Muscle layer of colon (tissue), 2 donors: ENCODE measurements around the gene TMTC1.
A peak's percentile ranks its signal among the peaks of the same experiment; 100 is the strongest.

Source experiments
- H3K27ac ChIP-seq: one replicate; pipeline ENCODE4 v1.7.0; 2013; ENCODE audit warnings: low read depth, mild to moderate bottlenecking, low read length, moderate library complexity
- H3K27me3 ChIP-seq, 2 donors: one replicate each; pipeline ENCODE4 v1.7.0; 2013; ENCODE audit warnings: low read length in 2 of 2, mild to moderate bottlenecking in 2 of 2; ENCODE audit not compliant: insufficient read depth in 2 of 2, control insufficient read depth in 1 of 2
- H3K36me3 ChIP-seq: one replicate; pipeline ENCODE4 v1.7.0; 2013; ENCODE audit warnings: mild to moderate bottlenecking, low read length; ENCODE audit not compliant: insufficient read depth
- H3K4me1 ChIP-seq: one replicate; pipeline ENCODE4 v1.7.0; 2013; ENCODE audit warnings: mild to moderate bottlenecking, low read length; ENCODE audit not compliant: insufficient read depth
- H3K4me3 ChIP-seq, 2 donors: one replicate each; pipeline ENCODE4 v1.7.0; 2013; ENCODE audit warnings: low read length in 2 of 2, low read depth in 1 of 2, mild to moderate bottlenecking in 1 of 2, moderate library complexity in 1 of 2
- H3K9ac ChIP-seq: one replicate; pipeline ENCODE4 v1.7.0; 2013; ENCODE audit warnings: low read length
- H3K9me3 ChIP-seq: one replicate; pipeline ENCODE4 v1.7.0; 2013; ENCODE audit warnings: mild to moderate bottlenecking, low read length
- donor health status: abdominal sarcoma.
- donor health status: Adenocarcinoma of cecum.

Gene TMTC1

GRCh38 chr12:29578070-29578469 is 205.7 kb downstream of the TMTC1 start:
- no peak overlapping the region for H3K27ac ChIP-seq
- peaks cover 39% of the 10 kb centered on the region for H3K4me1 ChIP-seq

GRCh38 chr12:29574500-29574899 is 209.2 kb downstream of the TMTC1 start:
- Histone ChIP-seq H3K36me3 (peaks cover 4% of the 10 kb centered on the region), H3K4me1 (peaks cover 8% of the 10 kb centered on the region), H3K27ac (no peak overlapping the region), H3K27me3 (no peaks in the 10 kb centered on the region), H3K9me3 (no peaks in the 10 kb centered on the region), H3K4me3 (no peak overlapping the region), H3K9ac (no peak overlapping the region)

More at GRCh38 chr12:29578070-29578469, 205.7 kb downstream of the TMTC1 start:
- no peaks in the 10 kb centered on the region for H3K9me3 ChIP-seq
- no peak overlapping the region for H3K9ac ChIP-seq
- no peaks in the 10 kb centered on the region for H3K36me3 ChIP-seq
- no peaks in the 10 kb centered on the region for H3K27me3 ChIP-seq
- no peak overlapping the region for H3K4me3 ChIP-seq

DNA sequence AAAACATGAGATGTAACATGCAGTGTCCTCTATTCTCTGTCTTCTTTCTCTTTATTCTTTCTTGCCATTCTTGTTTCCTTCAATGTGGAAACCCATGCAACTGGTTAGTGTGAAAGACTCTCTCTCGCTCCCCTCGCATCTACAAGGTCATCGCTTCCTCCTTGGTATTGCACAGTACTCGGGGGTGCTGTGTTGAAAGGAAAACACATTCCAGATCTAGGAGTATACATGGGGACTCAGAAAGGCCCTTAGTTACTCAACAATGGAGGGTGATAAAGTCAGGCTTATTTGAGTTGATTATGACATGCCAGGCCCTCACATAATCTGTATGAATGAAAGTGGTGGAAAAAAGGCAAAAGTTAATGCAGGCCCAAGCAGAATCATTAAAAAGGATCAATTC is 210.8 kb downstream of the TMTC1 start:
- H3K4me1 ChIP-seq: no peaks in the 10 kb centered on the region
- no peak overlapping the region for H3K9ac ChIP-seq
- no peaks in the 10 kb centered on the region for H3K27me3 ChIP-seq
- H3K4me3 ChIP-seq: no peak overlapping the region
- peaks cover 4% of the 10 kb centered on the region for H3K36me3 ChIP-seq
- H3K9me3 ChIP-seq: no peaks in the 10 kb centered on the region
- no peak overlapping the region for H3K27ac ChIP-seq

GRCh38 chr12:29572464-29572863 is 211.3 kb downstream of the TMTC1 start:
- H3K36me3 ChIP-seq: peaks cover 4% of the 10 kb centered on the region

GRCh38 chr12:29569132-29569757 is 214.5 kb downstream of the TMTC1 start:
- H3K4me3 ChIP-seq: no peak overlapping the region
- peaks cover 4% of the 10 kb centered on the region for H3K36me3 ChIP-seq
- H3K9me3 ChIP-seq: no peaks in the 10 kb centered on the region
- H3K27ac ChIP-seq: no peak overlapping the region
- H3K4me1 ChIP-seq: peaks cover 3% of the 10 kb centered on the region
- H3K9ac ChIP-seq: no peak overlapping the region
- H3K27me3 ChIP-seq: no peaks in the 10 kb centered on the region

More at GRCh38 chr12:29572464-29572863, 211.3 kb downstream of the TMTC1 start:
- H3K9me3 ChIP-seq: no peaks in the 10 kb centered on the region
- H3K4me3 ChIP-seq: no peak overlapping the region
- H3K27me3 ChIP-seq: no peaks in the 10 kb centered on the region
- H3K9ac ChIP-seq: no peak overlapping the region
- H3K27ac ChIP-seq: no peak overlapping the region
- H3K4me1 ChIP-seq: no peaks in the 10 kb centered on the region

- Histone ChIP-seq H3K4me1 (peaks cover 22% of the 10 kb centered on the region), H3K36me3 (no peaks in the 10 kb centered on the region), H3K27ac (no peak overlapping the region), H3K9ac (no peak overlapping the region), H3K9me3 (no peaks in the 10 kb centered on the region), H3K27me3 (no peaks in the 10 kb centered on the region), H3K4me3 (no peak overlapping the region)
Measured at GRCh38 chr12:29566441-29566840, 217.3 kb downstream of the TMTC1 start.

GRCh38 chr12:29565727-29566126 is 218.0 kb downstream of the TMTC1 start:
- no peak overlapping the region for H3K27ac ChIP-seq
- peaks cover 26% of the 10 kb centered on the region for H3K4me1 ChIP-seq
- H3K9ac ChIP-seq: no peak overlapping the region
- no peaks in the 10 kb centered on the region for H3K27me3 ChIP-seq
- H3K9me3 ChIP-seq: no peaks in the 10 kb centered on the region
- H3K36me3 ChIP-seq: no peaks in the 10 kb centered on the region
- H3K4me3 ChIP-seq: no peak overlapping the region

DNA sequence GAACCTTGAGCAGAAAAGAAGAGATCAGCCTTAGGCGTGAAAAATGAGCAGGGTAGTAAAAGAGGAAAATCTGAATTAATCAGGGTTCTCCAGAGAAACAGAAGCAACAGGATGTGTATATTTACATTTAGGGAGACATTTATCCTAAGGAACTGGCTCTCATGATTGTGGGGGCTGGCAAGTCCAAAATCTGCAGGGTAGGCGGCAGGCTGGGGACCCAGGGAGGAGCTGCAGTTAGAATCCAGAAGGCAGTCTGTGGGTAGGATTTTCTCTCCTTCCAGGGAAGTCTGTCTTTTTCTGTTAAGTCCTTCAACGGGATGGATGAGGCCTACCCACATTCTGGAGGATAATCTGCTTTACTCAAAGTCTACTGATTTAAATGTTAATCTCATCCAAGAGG is 218.8 kb downstream of the TMTC1 start:
- Histone ChIP-seq H3K4me1 (peaks cover 26% of the 10 kb centered on the region), H3K27ac (no peak overlapping the region)

GRCh38 chr12:29563636-29564035 is 220.1 kb downstream of the TMTC1 start:
- Histone ChIP-seq H3K27me3 (no peaks in the 10 kb centered on the region), H3K4me1 (peaks cover 26% of the 10 kb centered on the region), H3K36me3 (no peaks in the 10 kb centered on the region), H3K9ac (no peak overlapping the region), H3K27ac (peak overlapping the region; percentile 27), H3K9me3 (no peaks in the 10 kb centered on the region), H3K4me3 (no peak overlapping the region)

More for the DNA sequence above, 218.8 kb downstream of the TMTC1 start:
- H3K27me3 ChIP-seq: no peaks in the 10 kb centered on the region
- no peaks in the 10 kb centered on the region for H3K9me3 ChIP-seq
- no peak overlapping the region for H3K9ac ChIP-seq
- no peak overlapping the region for H3K4me3 ChIP-seq
- H3K36me3 ChIP-seq: no peaks in the 10 kb centered on the region

DNA sequence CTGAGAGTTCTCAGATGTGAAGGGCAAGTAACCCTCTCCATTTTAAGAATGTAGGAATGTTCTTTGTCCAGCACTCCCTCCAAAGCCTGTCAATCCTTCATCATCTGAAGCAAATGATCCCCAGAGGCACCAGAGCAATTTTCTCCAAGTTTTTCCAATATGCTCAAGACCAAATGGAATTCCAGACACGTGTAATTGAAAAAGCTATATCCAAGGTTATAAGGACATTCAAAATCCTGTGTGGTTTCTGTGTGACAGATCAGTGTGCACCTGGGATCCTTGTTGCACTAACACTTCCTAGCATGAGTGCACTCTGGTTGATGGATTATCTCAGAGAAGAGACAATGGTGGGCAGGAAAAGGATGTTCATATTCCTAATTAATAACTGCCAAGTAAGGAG is 220.7 kb downstream of the TMTC1 start:
- Histone ChIP-seq H3K4me3 (no peak overlapping the region), H3K9ac (no peak overlapping the region), H3K9me3 (no peaks in the 10 kb centered on the region), H3K27ac (no peak overlapping the region), H3K27me3 (no peaks in the 10 kb centered on the region), H3K36me3 (no peaks in the 10 kb centered on the region), H3K4me1 (peaks cover 26% of the 10 kb centered on the region)

GRCh38 chr12:29562110-29562804 is 221.5 kb downstream of the TMTC1 start:
- Histone ChIP-seq H3K27me3 (no peaks in the 10 kb centered on the region), H3K4me1 (peaks cover 26% of the 10 kb centered on the region), H3K27ac (peak overlapping the region; percentile 39), H3K36me3 (no peaks in the 10 kb centered on the region), H3K9ac (no peak overlapping the region), H3K9me3 (no peaks in the 10 kb centered on the region), H3K4me3 (no peak overlapping the region)

DNA sequence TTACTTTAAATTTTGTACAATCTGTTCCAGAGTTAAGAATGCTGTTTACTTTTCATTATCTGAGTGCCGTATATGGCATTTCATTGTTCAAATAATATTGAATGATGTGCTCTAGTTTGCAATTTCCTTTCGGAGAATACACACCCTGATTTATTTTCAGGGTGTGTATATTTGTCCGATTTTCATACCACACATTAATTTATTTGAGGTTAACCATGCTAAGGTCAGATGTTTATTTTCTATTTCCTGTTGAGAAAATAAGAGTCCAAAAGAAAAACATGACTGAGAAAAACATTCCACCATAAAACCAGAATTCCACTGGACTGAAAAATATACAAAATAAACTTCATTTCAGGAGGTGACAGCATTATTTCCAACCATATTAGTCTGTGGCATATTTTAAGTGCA is 222.1 kb downstream of the TMTC1 start:
- Histone ChIP-seq H3K36me3 (no peaks in the 10 kb centered on the region), H3K4me1 (peaks cover 26% of the 10 kb centered on the region)

More for the DNA sequence above, 222.1 kb downstream of the TMTC1 start:
- H3K4me3 ChIP-seq: no peak overlapping the region
- no peak overlapping the region for H3K27ac ChIP-seq
- H3K9me3 ChIP-seq: no peaks in the 10 kb centered on the region
- no peak overlapping the region for H3K9ac ChIP-seq
- H3K27me3 ChIP-seq: no peaks in the 10 kb centered on the region
